ENCODE data around the gene MAP3K7.

Gene MAP3K7

GRCh38 chr6:90533615-90534336 lies 53.1 kb downstream of the MAP3K7 start:
- TF ChIP-seq CTCF (IDR thresholded peaks at IDR 0.05; ENCODE audit: low read depth, low read length, poor library complexity, severe bottlenecking), result no peak
- TF ChIP-seq EZH2phosphoT487 (IDR thresholded peaks at IDR 0.05; ENCODE audit: borderline replicate concordance, low read length), result no peak
- Histone ChIP-seq H3K36me3 (ENCODE audit: control insufficient read depth, low read length) (peaks cover 12% of the 10 kb centered on the region; the same call in 1 of the 2 replicates), H3K4me3 (ENCODE audit: low read length) (no peak overlapping the region)

GRCh38 chr6:90530882-90531281 lies 56.0 kb downstream of the MAP3K7 start:
- Histone ChIP-seq H3K4me2 (ENCODE audit: low read length) (no peak overlapping the region), H3K36me3 (ENCODE audit: control insufficient read depth, low read length) (peaks cover 10% of the 10 kb centered on the region; the same call in 1 of the 2 replicates), H3K79me2 (ENCODE audit: control insufficient read depth, low read length) (no peaks in the 10 kb centered on the region), H3K27me3 (ENCODE audit: control insufficient read depth, low read length) (no peaks in the 10 kb centered on the region), H3K27ac (ENCODE audit: low read depth, low read length) (no peak overlapping the region), H3K4me1 (ENCODE audit: control insufficient read depth, low read length) (no peaks in the 10 kb centered on the region), H3F3A (ENCODE audit: control insufficient read depth, insufficient read depth) (no peaks in the 10 kb centered on the region), H3K9me2 (replicated peaks; ENCODE audit: control insufficient read depth, low read length) (no peaks in the 10 kb centered on the region), H3K9me3 (ENCODE audit: control insufficient read depth, insufficient read depth, low read length) (no peaks in the 10 kb centered on the region), H3K4me3 (ENCODE audit: low read length) (no peak overlapping the region), H4K20me1 (ENCODE audit: control insufficient read depth, insufficient read depth, low read depth, low read length) (no peaks in the 10 kb centered on the region)
- TF ChIP-seq EZH2phosphoT487 (IDR thresholded peaks at IDR 0.05; ENCODE audit: borderline replicate concordance, low read length), result no peak
- TF ChIP-seq CTCF (IDR thresholded peaks at IDR 0.05; ENCODE audit: low read depth, low read length, poor library complexity, severe bottlenecking), result no peak

More at GRCh38 chr6:90533615-90534336, 53.1 kb downstream of the MAP3K7 start:
- Histone ChIP-seq H3K27ac (ENCODE audit: low read depth, low read length) (no peak overlapping the region), H3K9me2 (replicated peaks; ENCODE audit: control insufficient read depth, low read length) (no peaks in the 10 kb centered on the region), H3K27me3 (ENCODE audit: control insufficient read depth, low read length) (no peaks in the 10 kb centered on the region), H3K9me3 (ENCODE audit: control insufficient read depth, insufficient read depth, low read length) (no peaks in the 10 kb centered on the region), H3K4me2 (ENCODE audit: low read length) (no peak overlapping the region), H3K4me1 (ENCODE audit: control insufficient read depth, low read length) (peaks cover 15% of the 10 kb centered on the region), H3F3A (ENCODE audit: control insufficient read depth, insufficient read depth) (no peaks in the 10 kb centered on the region), H4K20me1 (ENCODE audit: control insufficient read depth, insufficient read depth, low read depth, low read length) (no peaks in the 10 kb centered on the region), H3K79me2 (ENCODE audit: control insufficient read depth, low read length) (no peaks in the 10 kb centered on the region)

GRCh38 chr6:90525421-90525820 lies 61.5 kb downstream of the MAP3K7 start:
- no peak overlapping the region for H3K4me3 ChIP-seq (ENCODE audit: low read length)
- no peaks in the 10 kb centered on the region for H3K9me2 ChIP-seq (replicated peaks; ENCODE audit: control insufficient read depth, low read length)
- H3K4me1 ChIP-seq (ENCODE audit: control insufficient read depth, low read length), result no peaks in the 10 kb centered on the region
- no peak overlapping the region for H3K27ac ChIP-seq (ENCODE audit: low read depth, low read length)
- H3F3A ChIP-seq (ENCODE audit: control insufficient read depth, insufficient read depth), result no peaks in the 10 kb centered on the region
- H4K20me1 ChIP-seq (ENCODE audit: control insufficient read depth, insufficient read depth, low read depth, low read length), result no peaks in the 10 kb centered on the region
- H3K4me2 ChIP-seq (ENCODE audit: low read length), result no peak overlapping the region
- TF ChIP-seq EZH2phosphoT487 (IDR thresholded peaks at IDR 0.05; ENCODE audit: borderline replicate concordance, low read length) (no peak), CTCF (IDR thresholded peaks at IDR 0.05; ENCODE audit: low read depth, low read length, poor library complexity, severe bottlenecking) (no peak)
- no peaks in the 10 kb centered on the region for H3K9me3 ChIP-seq (ENCODE audit: control insufficient read depth, insufficient read depth, low read length)
- no peaks in the 10 kb centered on the region for H3K79me2 ChIP-seq (ENCODE audit: control insufficient read depth, low read length)
- peaks cover 11% of the 10 kb centered on the region for H3K36me3 ChIP-seq (ENCODE audit: control insufficient read depth, low read length)
- no peaks in the 10 kb centered on the region for H3K27me3 ChIP-seq (ENCODE audit: control insufficient read depth, low read length)

All from DOHH2 (cell line).